Spleen (tissue), 11 donors: Measurements from ENCODE around the gene SGCA. TPM values are rescaled to one million over a fixed set of nuclear protein-coding genes. Genes with fewer than 3 reads are reported as not detected.
A peak's percentile ranks its signal among the peaks of the same experiment; 100 is the strongest.

Source experiments
- DNase-seq: peaks from one replicate; pipeline ENCODE4 v3.0.0-alpha.2; 2020
- H3K27ac ChIP-seq, 8 donors: fragments of 200-600 bp; sonication (generic) in 7 of 8; 1 replicate in 4 of 8; 2 replicates in 4 of 8; pipeline versions ENCODE4 v1.5.0 to v1.8.0; 2016 to 2021; ENCODE audit warnings: inconsistent platforms in 4 of 8, mild to moderate bottlenecking in 4 of 8, moderate library complexity in 1 of 8
- H3K27me3 ChIP-seq, 7 donors: fragments of 200-600 bp; sonication (generic) in 6 of 7; replicated peaks in 1 of 7; 1 replicate in 4 of 7; 2 replicates in 3 of 7; pipeline versions ENCODE4 v1.5.0 to v1.8.0; 2016 to 2021; ENCODE audit warnings: inconsistent platforms in 3 of 7, mild to moderate bottlenecking in 1 of 7
- H3K36me3 ChIP-seq, 6 donors: fragments of 200-600 bp; sonication (generic) in 5 of 6; 1 replicate in 4 of 6; 2 replicates in 2 of 6; pipeline versions ENCODE4 v1.5.0 to v1.8.0; 2016 to 2021; ENCODE audit warnings: inconsistent platforms in 2 of 6
- H3K4me1 ChIP-seq, 6 donors: fragments of 200-600 bp; sonication (generic) in 5 of 6; 1 replicate in 3 of 6; 2 replicates in 3 of 6; pipeline versions ENCODE4 v1.5.0 to v1.8.0; 2016 to 2021; ENCODE audit warnings: inconsistent platforms in 3 of 6
- H3K4me3 ChIP-seq, 8 donors: fragments of 200-600 bp; sonication (generic) in 7 of 8; 1 replicate in 4 of 8; 2 replicates in 4 of 8; pipeline versions ENCODE4 v1.5.0 to v1.8.0; 2016 to 2021; ENCODE audit warnings: inconsistent platforms in 4 of 8, mild to moderate bottlenecking in 4 of 8, moderate library complexity in 2 of 8
- H3K9me3 ChIP-seq, 8 donors: fragments of 200-600 bp; sonication (generic) in 7 of 8; 1 replicate in 4 of 8; 2 replicates in 4 of 8; pipeline versions ENCODE4 v1.5.0 to v1.8.0; 2016 to 2021; ENCODE audit warnings: inconsistent platforms in 4 of 8
- CTCF ChIP-seq, 11 experiments: fragments of 200-600 bp in 7 of 11; fragments of 450-650 bp in 4 of 11; sonication (generic) in 4 of 11; IDR thresholded peaks in 8 of 11; conservative IDR thresholded peaks in 3 of 11; 1 replicate in 7 of 11; 2 replicates in 4 of 11; pipeline versions ENCODE4 v1.4.0 to v1.8.0; 2016 to 2021; ENCODE audit warnings: antibody characterized with exemption in 11 of 11, inconsistent platforms in 4 of 11, mild to moderate bottlenecking in 1 of 11
- POLR2A ChIP-seq, 3 donors: fragments of 450-650 bp; IDR thresholded peaks; one replicate each; pipeline ENCODE4 v1.5.1; 2017; ENCODE audit warnings: antibody characterized with exemption in 3 of 3, mild to moderate bottlenecking in 1 of 3
- POLR2AphosphoS5 ChIP-seq, 3 donors: sonication (generic); formaldehyde crosslinking; IDR thresholded peaks; one replicate each; pipeline ENCODE4 v1.5.1; 2017; ENCODE audit warnings: antibody characterized with exemption in 3 of 3
- WGBS, 5 donors: extraction: QIAGEN DNeasy Blood & Tissue Kit in 3 of 5; methylation state at CpG; one replicate each; pipeline versions ENCODE4 v1.1.5 to v1.1.7; 2013 to 2018; 5-methylcytosine and 5-hydroxymethylcytosine counted together
- intact Hi-C: fragments of 100-400 bp; cut with DNase I; formaldehyde crosslinking; loops from one replicate; pipeline ENCODE4 v1.15.0; 2023; ENCODE audit warnings: low total_unique reads
- polyA plus RNA-seq, 3 donors: library from polyadenylated mRNA; stranded (reverse); fragments of 200-250 nt; gene quantifications; one replicate each; pipeline ENCODE4 v1.2.1, GENCODE V29; 2013
- total RNA-seq, 7 donors: library from RNA; depleted of rRNA in 3 of 7; stranded (reverse); fragments of >200 nt in 3 of 7; fragmentation: NEBNext Ultra II Directional in 4 of 7; extraction: Animal tissue kit (Norgen Biotek cat#: 25700) in 4 of 7; gene quantifications; one replicate each; pipeline versions ENCODE4 v1.1.0 to v1.2.1, GENCODE V29; 2016 to 2021
- donor health status: healthy with polysubstance abuse.
- donor health status: DM: no; HTN: no; CAD: no; lungs with moderate emphysema.
- donor health status: DM: no; HTN: no; CAD: no.
- donor health status: Bipolar disorder and iron deficiency.
- donor health status: healthy.
- donor health status: DM: no; HTN: no; CAD: no.
- donor health status: DM: yes; HTN: yes; CAD: no.

The SGCA gene
- total and polyA plus RNA-seq, 10 donors: 1.2 to 5.9 (median 3.7) TPM; not detected in 1

GRCh38 chr17:50208611-50209061, 42.8 kb downstream of the SGCA start:
- H3K9me3 ChIP-seq: no peaks in the 10 kb centered on the region
- no peak for TF ChIP-seq POLR2AphosphoS5 (IDR thresholded peaks at IDR 0.05)
- no peak for TF ChIP-seq POLR2A (IDR thresholded peaks at IDR 0.05)
- no peak for TF ChIP-seq CTCF (IDR thresholded peaks at IDR 0.05 in 8 of 11, conservative IDR thresholded peaks at IDR 0.05 in 3 of 11)
- no peak for DNase-seq
- intact Hi-C loops: no loop called here
- H3K27ac ChIP-seq: peak overlapping the region in 7 of 8 donors; percentile 29 to 78 (median 49)
- no peak overlapping the region for H3K4me3 ChIP-seq
- WGBS, 5 donors: 65 to 84% (median 80%) methylated on average over 3 of the region's 3 CpGs
- H3K36me3 ChIP-seq: no peaks in the 10 kb centered on the region
- H3K27me3 ChIP-seq: peaks cover 0 to 89% (median 4%) of the 10 kb centered on the region in 7 donors
- H3K4me1 ChIP-seq: peaks cover 0 to 80% (median 15%) of the 10 kb centered on the region in 6 donors

GRCh38 chr17:50209133-50209471, 43.3 kb downstream of the SGCA start:
- H3K27me3 ChIP-seq: peaks cover 0 to 85% (median 4%) of the 10 kb centered on the region in 7 donors
- H3K27ac ChIP-seq: peak overlapping the region in 7 of 8 donors; percentile 29 to 78 (median 49)
- no peaks in the 10 kb centered on the region for H3K9me3 ChIP-seq
- H3K4me1 ChIP-seq: peaks cover 0 to 78% (median 15%) of the 10 kb centered on the region in 6 donors
- intact Hi-C loops: no loop called here
- no peaks in the 10 kb centered on the region for H3K36me3 ChIP-seq
- 81 to 86% (median 82%) methylated on average over 6 of the region's 6 CpGs for WGBS, 5 donors
- no peak for TF ChIP-seq CTCF (IDR thresholded peaks at IDR 0.05 in 8 of 11, conservative IDR thresholded peaks at IDR 0.05 in 3 of 11)
- no peak for TF ChIP-seq POLR2AphosphoS5 (IDR thresholded peaks at IDR 0.05)
- no peak for TF ChIP-seq POLR2A (IDR thresholded peaks at IDR 0.05)
- DNase-seq: no peak
- no peak overlapping the region for H3K4me3 ChIP-seq

- peaks cover 0 to 74% (median 15%) of the 10 kb centered on the region in 6 donors for H3K4me1 ChIP-seq
- WGBS, 5 donors: 62 to 81% (median 66%) methylated on average over 14 to 16 of the region's 16 CpGs
- H3K36me3 ChIP-seq: no peaks in the 10 kb centered on the region
- H3K9me3 ChIP-seq: no peaks in the 10 kb centered on the region
- DNase-seq: no peak
- H3K4me3 ChIP-seq: no peak overlapping the region
- peaks cover 0 to 79% (median 4%) of the 10 kb centered on the region in 7 donors for H3K27me3 ChIP-seq
- H3K27ac ChIP-seq: peak overlapping the region in 7 of 8 donors; percentile 54 to 78 (median 72)
- no peak for TF ChIP-seq POLR2A (IDR thresholded peaks at IDR 0.05)
- TF ChIP-seq POLR2AphosphoS5 (IDR thresholded peaks at IDR 0.05): peak; percentile 83 to 85 (median 84)
- intact Hi-C loops: no loop called here
Measured at GRCh38 chr17:50209472-50210239, 43.9 kb downstream of the SGCA start.

- Histone ChIP-seq H3K4me1 (peaks cover 0 to 70% (median 15%) of the 10 kb centered on the region in 6 donors), H3K27me3 (peaks cover 0 to 71% (median 4%) of the 10 kb centered on the region in 7 donors), H3K4me3 (no peak overlapping the region), H3K27ac (peak overlapping the region in 7 of 8 donors; percentile 54 to 78 (median 72)), H3K36me3 (no peaks in the 10 kb centered on the region), H3K9me3 (no peaks in the 10 kb centered on the region)
- intact Hi-C loops: no loop called here
- WGBS, 5 donors: 39 to 57% (median 52%) methylated on average over 25 to 26 of the region's 26 CpGs
- DNase-seq: no peak
- no peak for TF ChIP-seq CTCF (IDR thresholded peaks at IDR 0.05 in 8 of 11, conservative IDR thresholded peaks at IDR 0.05 in 3 of 11)
- TF ChIP-seq POLR2A (IDR thresholded peaks at IDR 0.05): no peak
- TF ChIP-seq POLR2AphosphoS5 (IDR thresholded peaks at IDR 0.05): peak; percentile 61 to 79 (median 66)
Measured at GRCh38 chr17:50210240-50211225, 44.7 kb downstream of the SGCA start.
